SK-N-SH (cell line): ENCODE results near the gene PYGB. TPM values are rescaled to one million over a fixed set of nuclear protein-coding genes. Genes with fewer than 3 reads are reported as not detected.

Experiments
- CTCF ChIA-PET: fragments of 300-600, 350-600 bp; formaldehyde crosslinking; extraction: SDS; loops from one replicate; lab custom pipeline; 2021; lab: Yijun Ruan, JAX
- POLR2A ChIA-PET: fragments of 350-600 bp; sonication (Branson Sonifier 250); formaldehyde crosslinking; extraction: SDS; loops from one replicate; lab custom pipeline; 2020; ENCODE audit warnings: antibody characterized with exemption, inconsistent platforms; lab: Yijun Ruan, JAX
- DNase-seq: peaks from one replicate; pipeline ENCODE4 v3.0.0; 2012
- H2AFZ ChIP-seq: fragments of 200-600 bp; sonication (generic); 2 replicates; pipeline ENCODE4 v1.8.1; 2016; ENCODE audit warnings: antibody characterized with exemption, mild to moderate bottlenecking, low read depth
- H3F3A ChIP-seq: fragments of 200-600 bp; sonication (generic); replicated peaks from 2 replicates; pipeline ENCODE3; 2016; ENCODE audit warnings: antibody characterized with exemption, mild to moderate bottlenecking; ENCODE audit not compliant: insufficient read depth
- H3K27ac ChIP-seq, 2 experiments: fragments of 200-500 bp in 1 of 2; fragments of 200-600 bp in 1 of 2; sonication (Bioruptor generic) in 1 of 2; sonication (generic), shearing (Covaris generic) in 1 of 2; 2 replicates each; pipeline versions ENCODE4 v1.5.1 to v1.6.1; 2014 to 2016; ENCODE audit warnings: low read depth in 2 of 2, inconsistent platforms in 1 of 2, low read length in 1 of 2, mild to moderate bottlenecking in 1 of 2, mixed read lengths in 1 of 2
- H3K27me3 ChIP-seq: fragments of 200-600 bp; sonication (generic), shearing (Covaris generic); 2 replicates; pipeline ENCODE4 v1.6.1; 2016; ENCODE audit warnings: mixed run types; ENCODE audit not compliant: insufficient read depth
- H3K36me3 ChIP-seq, 2 experiments: fragments of 200-500 bp in 1 of 2; fragments of 200-600 bp in 1 of 2; sonication (Bioruptor generic) in 1 of 2; sonication (generic) in 1 of 2; replicated peaks in 1 of 2; 2 replicates each; pipeline versions ENCODE3 to v1.5.1; 2014 to 2016; ENCODE audit warnings: low read length in 1 of 2, mild to moderate bottlenecking in 1 of 2; ENCODE audit not compliant: insufficient read depth in 2 of 2, control insufficient read depth in 1 of 2
- H3K4me1 ChIP-seq, 2 experiments: fragments of 200-500 bp in 1 of 2; fragments of 200-600 bp in 1 of 2; sonication (Bioruptor generic) in 1 of 2; sonication (generic), shearing (Covaris generic) in 1 of 2; 2 replicates each; pipeline versions ENCODE4 v1.5.1 to v1.6.1; 2014 to 2016; ENCODE audit warnings: low read depth in 1 of 2, low read length in 1 of 2, mixed run types in 1 of 2; ENCODE audit not compliant: insufficient read depth in 2 of 2, control insufficient read depth in 1 of 2
- H3K4me2 ChIP-seq: fragments of 200-600 bp; sonication (generic), shearing (Covaris generic); 2 replicates; pipeline ENCODE4 v1.6.1; 2017; ENCODE audit warnings: mixed run types
- H3K4me3 ChIP-seq, 2 experiments: fragments of 200-500 bp in 1 of 2; fragments of 200-600 bp in 1 of 2; sonication (Bioruptor generic) in 1 of 2; sonication (generic), shearing (Covaris generic) in 1 of 2; 2 replicates each; pipeline versions ENCODE4 v1.5.1 to v1.8.1; 2014 to 2016; ENCODE audit warnings: low read depth in 2 of 2, inconsistent platforms in 1 of 2, low read length in 1 of 2, mild to moderate bottlenecking in 1 of 2, mixed read lengths in 1 of 2, moderate library complexity in 1 of 2
- H3K79me2 ChIP-seq: fragments of 200-600 bp; sonication (generic); 2 replicates; pipeline ENCODE4 v1.8.1; 2017; ENCODE audit warnings: mild to moderate bottlenecking; ENCODE audit not compliant: insufficient read depth
- H3K9ac ChIP-seq: fragments of 200-600 bp; sonication (generic); 2 replicates; pipeline ENCODE4 v1.6.1; 2017; ENCODE audit warnings: mixed run types
- H3K9me2 ChIP-seq: fragments of 200-600 bp; sonication (generic); 2 replicates; pipeline ENCODE4 v1.6.1; 2017; ENCODE audit warnings: mixed run types
- H3K9me3 ChIP-seq: fragments of 200-600 bp; sonication (generic); 2 replicates; pipeline ENCODE4 v1.6.1; 2017; ENCODE audit warnings: mixed run types, mild to moderate bottlenecking, moderate library complexity
- H4K20me1 ChIP-seq: fragments of 200-600 bp; sonication (generic); 2 replicates; pipeline ENCODE4 v1.6.1; 2017; ENCODE audit warnings: mild to moderate bottlenecking, mixed run types; ENCODE audit not compliant: insufficient read depth
- EP300 ChIP-seq, 2 experiments: IDR thresholded peaks; 2 replicates each; pipeline versions ENCODE4 v1.4.0 to v1.6.1; 2012; ENCODE audit warnings: borderline replicate concordance in 1 of 2, low read depth in 1 of 2, low read length in 1 of 2
- EZH2phosphoT487 ChIP-seq: fragments of 200-600 bp; sonication (generic); IDR thresholded peaks from 2 replicates; pipeline ENCODE4 v1.6.1; 2017; ENCODE audit warnings: low read depth, mixed run types, mild to moderate bottlenecking, antibody characterized with exemption, moderate library complexity, borderline replicate concordance
- FOXM1 ChIP-seq: IDR thresholded peaks from 2 replicates; pipeline ENCODE4 v1.4.0; 2012; ENCODE audit warnings: low read depth, mild to moderate bottlenecking
- GABPA ChIP-seq: IDR thresholded peaks from 2 replicates; pipeline ENCODE4 v1.4.0; 2012; ENCODE audit warnings: low read depth, mild to moderate bottlenecking
- GATA2 ChIP-seq: sonication (generic); formaldehyde crosslinking; IDR thresholded peaks from 2 replicates; pipeline ENCODE4 v1.5.0; 2020; ENCODE audit warnings: mild to moderate bottlenecking, missing genetic modification reagents
- MEF2A ChIP-seq: IDR thresholded peaks from 2 replicates; pipeline ENCODE4 v1.4.0; 2012; ENCODE audit warnings: low read depth, borderline replicate concordance
- NFIC ChIP-seq: IDR thresholded peaks from 2 replicates; pipeline ENCODE4 v1.4.0; 2012; ENCODE audit warnings: borderline replicate concordance
- POLR2AphosphoS5 ChIP-seq: IDR thresholded peaks from 2 replicates; pipeline ENCODE4 v1.6.1; 2012; ENCODE audit warnings: low read depth, low read length
- RAD21 ChIP-seq: IDR thresholded peaks from 2 replicates; pipeline ENCODE4 v1.6.1; 2012; ENCODE audit warnings: mild to moderate bottlenecking, low read length
- RFX5 ChIP-seq: IDR thresholded peaks from 2 replicates; pipeline ENCODE4 v1.6.1; 2012; ENCODE audit warnings: mild to moderate bottlenecking, improper control_type of control experiment, low read length
- SIN3A ChIP-seq: IDR thresholded peaks from 2 replicates; pipeline ENCODE4 v1.6.1; 2012; ENCODE audit warnings: low read depth, mild to moderate bottlenecking, low read length, moderate library complexity, borderline replicate concordance
- TCF12 ChIP-seq: IDR thresholded peaks from 2 replicates; pipeline ENCODE4 v1.4.0; 2012
- YY1 ChIP-seq: IDR thresholded peaks from 2 replicates; pipeline ENCODE4 v1.4.0; 2012; ENCODE audit warnings: low read depth, mild to moderate bottlenecking
- WGBS: methylation state at CpG from one replicate; pipeline ENCODE4 v1.1.6; 2017; ENCODE audit warnings: low lambda C conversion rate; 5-methylcytosine and 5-hydroxymethylcytosine counted together
- polyA plus RNA-seq, 3 experiments: library from polyadenylated mRNA; depleted of rRNA; stranded (reverse); fragments of >200 nt; gene quantifications; 2 replicates each; pipeline ENCODE4 v1.2.3, GENCODE V29; 2012
- TF ChIP-seq, protein P1 (sequence below): fragments of 150-350 bp; IDR thresholded peaks from 2 replicates; pipeline ENCODE4 v1.6.1; 2016; ENCODE audit warnings: mild to moderate bottlenecking, low read depth, low read length
- TF ChIP-seq, protein P2 (sequence below): IDR thresholded peaks from 2 replicates; pipeline ENCODE4 v1.4.0; 2012; ENCODE audit warnings: low read depth
- TF ChIP-seq, protein P3 (sequence below): IDR thresholded peaks from 2 replicates; pipeline ENCODE4; 2012
- TF ChIP-seq, protein P4 (sequence below): fragments of 200-600 bp; sonication (generic); IDR thresholded peaks from 2 replicates; pipeline ENCODE4 v1.6.1; 2017; ENCODE audit warnings: antibody characterized with exemption, mild to moderate bottlenecking, moderate library complexity

Gene PYGB
- polyA plus RNA-seq, 1 of the 3 experiments (the other 2 are of a cell fraction), result 35.8 TPM

DNA sequence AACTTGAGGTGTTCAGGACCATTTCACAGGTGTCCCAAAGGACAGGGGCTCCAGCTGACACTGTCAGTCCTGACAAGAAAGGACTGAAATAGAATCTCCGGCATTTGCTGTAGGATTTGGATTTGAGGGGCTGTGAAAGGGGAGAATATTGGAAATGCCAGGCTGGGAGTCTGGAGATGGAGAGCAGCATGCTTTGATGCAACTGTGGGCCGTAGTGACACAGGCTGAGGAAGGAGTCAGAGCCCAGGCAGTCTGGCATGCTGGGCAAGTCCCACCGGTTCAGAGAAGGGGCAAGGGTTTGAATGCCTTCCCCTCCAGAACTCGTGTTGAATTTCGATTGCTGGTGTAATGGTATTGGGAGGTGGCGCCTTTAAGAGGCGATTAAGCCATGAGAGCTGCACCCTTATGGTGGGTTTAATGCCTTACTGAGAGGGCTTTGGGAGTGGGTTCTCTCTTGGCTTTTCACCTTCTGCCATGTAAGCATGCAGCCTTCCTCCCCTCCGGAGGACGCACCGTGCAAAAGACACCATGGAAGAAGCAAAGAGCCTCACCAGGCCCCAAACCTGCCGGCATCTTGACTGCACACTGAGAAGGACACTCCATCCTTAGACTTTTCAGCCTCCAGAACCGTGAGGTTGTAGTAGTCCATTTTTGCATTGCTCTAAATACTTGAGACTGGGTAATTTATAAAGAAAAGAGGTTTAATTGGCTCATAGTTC is 9.4 kb upstream of the PYGB start:
- no peak for TF ChIP-seq RFX5
- TF ChIP-seq, protein P1, sequence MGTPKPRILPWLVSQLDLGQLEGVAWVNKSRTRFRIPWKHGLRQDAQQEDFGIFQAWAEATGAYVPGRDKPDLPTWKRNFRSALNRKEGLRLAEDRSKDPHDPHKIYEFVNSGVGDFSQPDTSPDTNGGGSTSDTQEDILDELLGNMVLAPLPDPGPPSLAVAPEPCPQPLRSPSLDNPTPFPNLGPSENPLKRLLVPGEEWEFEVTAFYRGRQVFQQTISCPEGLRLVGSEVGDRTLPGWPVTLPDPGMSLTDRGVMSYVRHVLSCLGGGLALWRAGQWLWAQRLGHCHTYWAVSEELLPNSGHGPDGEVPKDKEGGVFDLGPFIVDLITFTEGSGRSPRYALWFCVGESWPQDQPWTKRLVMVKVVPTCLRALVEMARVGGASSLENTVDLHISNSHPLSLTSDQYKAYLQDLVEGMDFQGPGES, result no peak
- TF ChIP-seq, protein P2, sequence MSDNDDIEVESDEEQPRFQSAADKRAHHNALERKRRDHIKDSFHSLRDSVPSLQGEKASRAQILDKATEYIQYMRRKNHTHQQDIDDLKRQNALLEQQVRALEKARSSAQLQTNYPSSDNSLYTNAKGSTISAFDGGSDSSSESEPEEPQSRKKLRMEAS, result no peak
- TF ChIP-seq MEF2A, result no peak
- TF ChIP-seq, protein P3, sequence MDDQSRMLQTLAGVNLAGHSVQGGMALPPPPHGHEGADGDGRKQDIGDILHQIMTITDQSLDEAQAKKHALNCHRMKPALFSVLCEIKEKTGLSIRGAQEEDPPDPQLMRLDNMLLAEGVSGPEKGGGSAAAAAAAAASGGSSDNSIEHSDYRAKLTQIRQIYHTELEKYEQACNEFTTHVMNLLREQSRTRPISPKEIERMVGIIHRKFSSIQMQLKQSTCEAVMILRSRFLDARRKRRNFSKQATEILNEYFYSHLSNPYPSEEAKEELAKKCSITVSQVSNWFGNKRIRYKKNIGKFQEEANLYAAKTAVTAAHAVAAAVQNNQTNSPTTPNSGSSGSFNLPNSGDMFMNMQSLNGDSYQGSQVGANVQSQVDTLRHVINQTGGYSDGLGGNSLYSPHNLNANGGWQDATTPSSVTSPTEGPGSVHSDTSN, result no peak
- no peaks in the 10 kb centered on the region for H3K36me3 ChIP-seq
- no peaks in the 10 kb centered on the region for H3K79me2 ChIP-seq
- DNase-seq, result no peak
- H3K27me3 ChIP-seq, result no peaks in the 10 kb centered on the region
- H2AFZ ChIP-seq, result no peak overlapping the region
- H3F3A ChIP-seq, result peaks cover 17% of the 10 kb centered on the region
- H3K9me3 ChIP-seq, result no peaks in the 10 kb centered on the region
- H3K27ac ChIP-seq, result peak overlapping the region in 1 of 2 experiments; percentile 98; a peak in 2 of 4 replicates
- H3K4me3 ChIP-seq, result no peak overlapping the region
- WGBS, result 92% methylated on average over 7 of the region's 12 CpGs
- H3K4me2 ChIP-seq, result peak overlapping the region; percentile 76
- H3K9ac ChIP-seq, result peak overlapping the region; percentile 75
- no peaks in the 10 kb centered on the region for H3K9me2 ChIP-seq
- ChIA-PET CTCF (interaction anchor here (0.9 kb wide), 1 partner anchor 13 kb away, joined by 3 read pairs; no protein-coding TSS in a partner anchor), POLR2A (no interaction called here)
- H3K4me1 ChIP-seq, result peaks cover 6 to 20% of the 10 kb centered on the region in 2 experiments; a peak in 3 of 4 replicates
- no peaks in the 10 kb centered on the region for H4K20me1 ChIP-seq

DNA sequence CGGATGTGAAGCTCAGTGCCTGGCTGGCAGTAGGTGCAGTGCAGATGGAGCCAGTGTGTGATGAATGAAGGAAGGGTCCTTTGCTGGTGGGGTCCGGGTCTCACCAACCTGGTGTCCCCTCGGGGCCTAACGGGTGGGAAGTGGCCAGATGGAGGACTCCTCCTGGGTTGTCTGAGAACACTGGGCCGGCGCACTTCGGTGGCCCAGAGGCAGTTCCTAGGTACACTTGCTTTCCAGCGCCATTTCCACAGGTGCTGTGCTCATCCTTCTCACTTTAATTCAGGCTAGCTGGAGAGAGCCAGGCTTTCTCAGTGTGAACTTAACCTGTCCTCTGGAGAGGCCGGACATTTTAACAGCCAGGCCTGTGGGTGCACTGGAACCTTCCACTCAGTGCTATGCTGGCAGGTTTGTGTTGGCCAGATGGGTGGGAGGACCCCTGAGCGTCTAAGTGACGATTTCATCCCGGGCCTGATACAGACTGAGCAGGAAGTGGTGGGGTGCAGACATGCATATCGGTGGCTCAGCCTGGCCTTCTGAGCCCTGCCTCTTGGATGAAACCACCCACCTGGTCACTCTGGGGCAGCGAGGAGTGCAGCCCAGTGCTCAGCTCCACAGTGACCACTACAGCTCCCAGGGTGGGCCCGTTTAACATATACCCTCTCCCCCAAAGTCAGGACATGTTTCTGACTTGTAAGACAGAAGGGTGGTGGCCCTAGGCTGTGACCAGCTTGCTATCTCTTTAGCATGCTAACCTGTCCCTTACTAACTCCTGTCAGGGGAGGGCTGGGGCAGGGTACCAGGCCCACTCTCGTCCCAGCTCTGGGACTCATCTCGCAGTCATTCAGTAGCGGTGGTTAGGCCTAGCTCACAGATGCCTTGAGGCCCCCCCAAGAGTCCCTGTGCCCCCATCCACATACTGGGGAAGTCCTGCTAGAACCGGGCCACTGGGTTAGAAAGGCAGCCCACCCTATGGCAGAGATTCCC is 8.2 kb upstream of the PYGB start:
- peaks cover 6 to 15% of the 10 kb centered on the region in 2 experiments; a peak in 3 of 4 replicates for H3K4me1 ChIP-seq
- ChIA-PET POLR2A (no interaction called here), CTCF (interaction anchor here (0.9 kb wide), 1 partner anchor 12 kb away, joined by 3 read pairs; no protein-coding TSS in a partner anchor)
- peaks cover 17% of the 10 kb centered on the region for H3F3A ChIP-seq
- no peaks in the 10 kb centered on the region for H3K9me3 ChIP-seq
- no peak overlapping the region for H2AFZ ChIP-seq
- no peak overlapping the region for H3K9ac ChIP-seq
- peaks cover 0 to 4% of the 10 kb centered on the region in 2 experiments for H3K36me3 ChIP-seq
- DNase-seq, result no peak
- H3K79me2 ChIP-seq, result no peaks in the 10 kb centered on the region
- 89% methylated on average over 15 of the region's 19 CpGs for WGBS
- no peaks in the 10 kb centered on the region for H3K27me3 ChIP-seq
- H3K4me2 ChIP-seq, result no peak overlapping the region
- H4K20me1 ChIP-seq, result no peaks in the 10 kb centered on the region
- peak overlapping the region in 1 of 2 experiments; percentile 98; a peak in 2 of 4 replicates for H3K27ac ChIP-seq
- H3K9me2 ChIP-seq, result no peaks in the 10 kb centered on the region
- H3K4me3 ChIP-seq, result no peak overlapping the region
- TF ChIP-seq FOXM1 (no peak), RAD21 (no peak), YY1 (no peak), POLR2AphosphoS5 (no peak), SIN3A (no peak), GATA2 (no peak), EZH2phosphoT487 (no peak), RFX5 (no peak), EP300 (IDR thresholded peaks at IDR 0.05; ENCODE audit: borderline replicate concordance in 1 of 2, low read depth in 1 of 2, low read length in 1 of 2) (no peak), NFIC (no peak), TCF12 (no peak), GABPA (no peak), MEF2A (no peak)
- TF ChIP-seq, protein P4, sequence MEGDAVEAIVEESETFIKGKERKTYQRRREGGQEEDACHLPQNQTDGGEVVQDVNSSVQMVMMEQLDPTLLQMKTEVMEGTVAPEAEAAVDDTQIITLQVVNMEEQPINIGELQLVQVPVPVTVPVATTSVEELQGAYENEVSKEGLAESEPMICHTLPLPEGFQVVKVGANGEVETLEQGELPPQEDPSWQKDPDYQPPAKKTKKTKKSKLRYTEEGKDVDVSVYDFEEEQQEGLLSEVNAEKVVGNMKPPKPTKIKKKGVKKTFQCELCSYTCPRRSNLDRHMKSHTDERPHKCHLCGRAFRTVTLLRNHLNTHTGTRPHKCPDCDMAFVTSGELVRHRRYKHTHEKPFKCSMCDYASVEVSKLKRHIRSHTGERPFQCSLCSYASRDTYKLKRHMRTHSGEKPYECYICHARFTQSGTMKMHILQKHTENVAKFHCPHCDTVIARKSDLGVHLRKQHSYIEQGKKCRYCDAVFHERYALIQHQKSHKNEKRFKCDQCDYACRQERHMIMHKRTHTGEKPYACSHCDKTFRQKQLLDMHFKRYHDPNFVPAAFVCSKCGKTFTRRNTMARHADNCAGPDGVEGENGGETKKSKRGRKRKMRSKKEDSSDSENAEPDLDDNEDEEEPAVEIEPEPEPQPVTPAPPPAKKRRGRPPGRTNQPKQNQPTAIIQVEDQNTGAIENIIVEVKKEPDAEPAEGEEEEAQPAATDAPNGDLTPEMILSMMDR, result no peak
- TF ChIP-seq, protein P2, result no peak
